Measurements from ENCODE around the gene ZBP1. TPM values are rescaled to one million over a fixed set of nuclear protein-coding genes. Genes with fewer than 3 reads are reported as not detected.

The ZBP1 gene
- total RNA-seq, 5 donors from 2014 or later (not counting 1 experiment from before 2014, with no cell fraction given), result 8.6 to 41.1 (median 20.6) TPM

- Histone ChIP-seq H3K4me3 (ENCODE audit: control insufficient read depth in 1 of 2, extremely low read depth in 1 of 2, low read length in 1 of 2) (peak overlapping the region; percentile 26 to 32), H3K27me3 (replicated peaks in 1 of 2; ENCODE audit: control insufficient read depth in 2 of 2, extremely low read depth in 1 of 2, insufficient read depth in 2 of 2, low read length in 1 of 2) (no peaks in the 10 kb centered on the region), H3K9me3 (no peaks in the 10 kb centered on the region), H3K27ac (ENCODE audit: low read length) (peak overlapping the region; percentile 90), H3K36me3 (ENCODE audit: control insufficient read depth in 2 of 2, extremely low read depth in 1 of 2, insufficient read depth in 1 of 2, low read length in 1 of 2) (peaks cover 0 to 2% of the 10 kb centered on the region in 2 donors), H3K4me1 (ENCODE audit: control insufficient read depth in 1 of 2, extremely low read depth in 1 of 2, insufficient read depth in 2 of 2, low read length in 2 of 2) (peaks cover 31 to 40% of the 10 kb centered on the region in 2 experiments)
- ATAC-seq (replicated peaks in 1 of 4) (peak; percentile 82 to 86 (median 82)), DNase-seq (peak in 34 of 35 experiments; percentile 43 to 86 (median 74))
- H3K27ac Mint-ChIP-seq, result peak overlapping the region; percentile 97 to 99
- peaks cover 0 to 7% (median 6%) of the 10 kb centered on the region in 3 donors for H3K9me3 Mint-ChIP-seq
- ChIA-PET POLR2A (interaction anchor here (0.6 to 1.3 kb wide), 11 partner anchors 8 to 1535 kb away, joined by 3 to 10 read pairs (median 4); partner anchors contain the start of genes ZBP1 (in 2 of the 2), VAPB (in 1 of the 2) and ZNF831 (in 1 of the 2)), CTCF (interaction anchor here (0.5 to 2.6 kb wide), 12 partner anchors 9 to 1171 kb away, joined by 3 to 22 read pairs (median 4); partner anchors contain the start of gene ZBP1 (in 1 of the 2))
- H3K36me3 Mint-ChIP-seq, result peaks cover 21% of the 10 kb centered on the region
- WGBS (ENCODE audit: insufficient coverage), result 2% methylated on average over 8 of the region's 29 CpGs
- H3K27me3 Mint-ChIP-seq, result peaks cover 0 to 2% of the 10 kb centered on the region in 2 donors
- H3K4me3 Mint-ChIP-seq, result peak overlapping the region; percentile 78 to 87 (median 79)
- peaks cover 72 to 74% (median 73%) of the 10 kb centered on the region in 3 donors for H3K4me1 Mint-ChIP-seq
These were observed 8.1 kb upstream of the ZBP1 start for GRCh38 chr20:57628047-57628961.

GRCh38 chr20:57627339-57627738, 7.1 kb upstream of the ZBP1 start:
- peaks cover 0 to 2% of the 10 kb centered on the region in 2 donors for H3K27me3 Mint-ChIP-seq
- Histone ChIP-seq H3K4me3 (ENCODE audit: control insufficient read depth in 1 of 2, extremely low read depth in 1 of 2, low read length in 1 of 2) (peak overlapping the region; percentile 20 to 44), H3K36me3 (ENCODE audit: control insufficient read depth in 2 of 2, extremely low read depth in 1 of 2, insufficient read depth in 1 of 2, low read length in 1 of 2) (peaks cover 0 to 2% of the 10 kb centered on the region in 2 donors), H3K27ac (ENCODE audit: low read length) (peak overlapping the region; percentile 90), H3K9me3 (no peaks in the 10 kb centered on the region), H3K27me3 (replicated peaks in 1 of 2; ENCODE audit: control insufficient read depth in 2 of 2, extremely low read depth in 1 of 2, insufficient read depth in 2 of 2, low read length in 1 of 2) (no peaks in the 10 kb centered on the region), H3K4me1 (ENCODE audit: control insufficient read depth in 1 of 2, extremely low read depth in 1 of 2, insufficient read depth in 2 of 2, low read length in 2 of 2) (peaks cover 26 to 49% of the 10 kb centered on the region in 2 experiments)
- peaks cover 68 to 74% (median 72%) of the 10 kb centered on the region in 3 donors for H3K4me1 Mint-ChIP-seq
- ChIA-PET POLR2A (interaction anchor here (1.2 to 1.3 kb wide), 2 partner anchors 7 to 762 kb away, joined by 8 to 10 read pairs; partner anchors contain the start of genes VAPB (in 1 of the 2) and ZBP1 (in 1 of the 2)), CTCF (interaction anchor here in 1 of 2 donors (0.6 to 2.6 kb wide), 7 partner anchors 8 to 460 kb away, joined by 3 to 22 read pairs (median 5); partner anchors contain the start of gene ZBP1)
- peak overlapping the region; percentile 97 to 99 for H3K27ac Mint-ChIP-seq
- no peak for DNase-seq
- H3K36me3 Mint-ChIP-seq, result peaks cover 21% of the 10 kb centered on the region
- WGBS (ENCODE audit: insufficient coverage), result no CpG with 5 or more reads among the region's 2 CpGs
- H3K4me3 Mint-ChIP-seq, result peak overlapping the region; percentile 78 to 87 (median 79)
- no peak for ATAC-seq (replicated peaks in 1 of 4)
- H3K9me3 Mint-ChIP-seq, result peaks cover 0 to 7% (median 6%) of the 10 kb centered on the region in 3 donors

DNA sequence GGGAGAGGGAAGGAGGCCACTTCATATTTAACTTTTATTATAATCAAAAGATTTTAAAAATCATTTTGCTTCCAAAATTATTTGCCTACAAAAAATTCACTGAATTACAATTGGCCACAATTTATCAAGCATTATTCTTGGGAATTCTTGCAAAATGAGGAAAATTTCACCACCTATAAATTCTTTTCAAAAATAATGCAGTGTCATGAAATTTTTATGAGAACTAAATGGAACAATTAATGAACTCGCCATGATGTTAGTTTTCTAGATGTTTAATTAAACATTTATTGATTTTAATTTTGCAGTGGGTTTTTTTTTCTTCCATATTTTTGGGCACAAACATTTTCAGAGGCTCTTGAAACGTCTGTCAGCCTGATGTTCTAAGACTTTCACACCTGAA, 5.8 kb upstream of the ZBP1 start:
- peak overlapping the region; percentile 58 to 87 for H3K27ac Mint-ChIP-seq
- ATAC-seq (replicated peaks in 1 of 4), result no peak
- H3K9me3 Mint-ChIP-seq, result peaks cover 0 to 7% (median 6%) of the 10 kb centered on the region in 3 donors
- Histone ChIP-seq H3K4me1 (ENCODE audit: control insufficient read depth in 1 of 2, extremely low read depth in 1 of 2, insufficient read depth in 2 of 2, low read length in 2 of 2) (peaks cover 35 to 63% of the 10 kb centered on the region in 2 experiments), H3K27me3 (replicated peaks in 1 of 2; ENCODE audit: control insufficient read depth in 2 of 2, extremely low read depth in 1 of 2, insufficient read depth in 2 of 2, low read length in 1 of 2) (no peaks in the 10 kb centered on the region), H3K27ac (ENCODE audit: low read length) (no peak overlapping the region), H3K9me3 (no peaks in the 10 kb centered on the region), H3K36me3 (ENCODE audit: control insufficient read depth in 2 of 2, extremely low read depth in 1 of 2, insufficient read depth in 1 of 2, low read length in 1 of 2) (peaks cover 0 to 2% of the 10 kb centered on the region in 2 donors), H3K4me3 (ENCODE audit: control insufficient read depth in 1 of 2, extremely low read depth in 1 of 2, low read length in 1 of 2) (no peak overlapping the region)
- H3K4me3 Mint-ChIP-seq, result peak overlapping the region in 1 of 3 donors; percentile 87
- WGBS (ENCODE audit: insufficient coverage), result no CpG with 5 or more reads among the region's 2 CpGs
- DNase-seq, result no peak
- ChIA-PET CTCF (no interaction called here), POLR2A (no interaction called here)
- H3K27me3 Mint-ChIP-seq, result no peaks in the 10 kb centered on the region
- H3K4me1 Mint-ChIP-seq, result peaks cover 70 to 77% (median 75%) of the 10 kb centered on the region in 3 donors
- peaks cover 21% of the 10 kb centered on the region for H3K36me3 Mint-ChIP-seq

GRCh38 chr20:57625181-57625958, 5.1 kb upstream of the ZBP1 start:
- CTCF ChIA-PET, result interaction anchor here (0.6 to 1.6 kb wide), 2 partner anchors 57 to 1057 kb away, joined by 3 read pairs; no protein-coding TSS in a partner anchor

GRCh38 chr20:57624124-57624523, 3.9 kb upstream of the ZBP1 start:
- DNase-seq, result no peak
- H3K27ac Mint-ChIP-seq, result peak overlapping the region in 1 of 2 donors; percentile 28
- Histone ChIP-seq H3K4me3 (ENCODE audit: control insufficient read depth in 1 of 2, extremely low read depth in 1 of 2, low read length in 1 of 2) (no peak overlapping the region), H3K9me3 (no peaks in the 10 kb centered on the region), H3K36me3 (ENCODE audit: control insufficient read depth in 2 of 2, extremely low read depth in 1 of 2, insufficient read depth in 1 of 2, low read length in 1 of 2) (peaks cover 0 to 2% of the 10 kb centered on the region in 2 donors), H3K27me3 (replicated peaks in 1 of 2; ENCODE audit: control insufficient read depth in 2 of 2, extremely low read depth in 1 of 2, insufficient read depth in 2 of 2, low read length in 1 of 2) (no peaks in the 10 kb centered on the region), H3K4me1 (ENCODE audit: control insufficient read depth in 1 of 2, extremely low read depth in 1 of 2, insufficient read depth in 2 of 2, low read length in 2 of 2) (peaks cover 42 to 68% of the 10 kb centered on the region in 2 experiments), H3K27ac (ENCODE audit: low read length) (no peak overlapping the region)
- ChIA-PET CTCF (interaction anchor here in 1 of 2 donors (1.6 kb wide), 1 partner anchor 58 kb away, joined by 3 read pairs; no protein-coding TSS in a partner anchor), POLR2A (no interaction called here)
- H3K4me3 Mint-ChIP-seq, result no peak overlapping the region
- ATAC-seq (replicated peaks in 1 of 4), result no peak
- H3K27me3 Mint-ChIP-seq, result no peaks in the 10 kb centered on the region
- peaks cover 69 to 76% (median 75%) of the 10 kb centered on the region in 3 donors for H3K4me1 Mint-ChIP-seq
- peaks cover 21% of the 10 kb centered on the region for H3K36me3 Mint-ChIP-seq
- H3K9me3 Mint-ChIP-seq, result peaks cover 0 to 7% (median 6%) of the 10 kb centered on the region in 3 donors
- WGBS (ENCODE audit: insufficient coverage), result 82% methylated on average over 1 of the region's 3 CpGs

More at GRCh38 chr20:57625181-57625958, 5.1 kb upstream of the ZBP1 start:
- Histone ChIP-seq H3K4me1 (ENCODE audit: control insufficient read depth in 1 of 2, extremely low read depth in 1 of 2, insufficient read depth in 2 of 2, low read length in 2 of 2) (peaks cover 37 to 68% of the 10 kb centered on the region in 2 experiments), H3K27ac (ENCODE audit: low read length) (no peak overlapping the region), H3K36me3 (ENCODE audit: control insufficient read depth in 2 of 2, extremely low read depth in 1 of 2, insufficient read depth in 1 of 2, low read length in 1 of 2) (peaks cover 0 to 2% of the 10 kb centered on the region in 2 donors), H3K4me3 (ENCODE audit: control insufficient read depth in 1 of 2, extremely low read depth in 1 of 2, low read length in 1 of 2) (no peak overlapping the region), H3K27me3 (replicated peaks in 1 of 2; ENCODE audit: control insufficient read depth in 2 of 2, extremely low read depth in 1 of 2, insufficient read depth in 2 of 2, low read length in 1 of 2) (no peaks in the 10 kb centered on the region), H3K9me3 (no peaks in the 10 kb centered on the region)
- H3K36me3 Mint-ChIP-seq, result peaks cover 21% of the 10 kb centered on the region
- peak overlapping the region in 1 of 3 donors; percentile 59 for H3K4me3 Mint-ChIP-seq
- H3K9me3 Mint-ChIP-seq, result peaks cover 0 to 7% (median 6%) of the 10 kb centered on the region in 3 donors
- POLR2A ChIA-PET, result no interaction called here
- 83% methylated on average over 3 of the region's 7 CpGs for WGBS (ENCODE audit: insufficient coverage)
- H3K27me3 Mint-ChIP-seq, result no peaks in the 10 kb centered on the region
- ATAC-seq (replicated peaks in 1 of 4), result no peak
- peak in 1 of 35 experiments; percentile 17 for DNase-seq
- H3K4me1 Mint-ChIP-seq, result peaks cover 70 to 77% (median 76%) of the 10 kb centered on the region in 3 donors
- H3K27ac Mint-ChIP-seq, result peak overlapping the region; percentile 3 to 11

Data from T-cell (primary cell).